Measurements from ENCODE around the gene MEGF8. TPM values are rescaled to one million over a fixed set of nuclear protein-coding genes. Genes with fewer than 3 reads are reported as not detected.

The MEGF8 gene
- total RNA-seq, 1 donor from 2014 or later = 16.4 TPM

DNA sequence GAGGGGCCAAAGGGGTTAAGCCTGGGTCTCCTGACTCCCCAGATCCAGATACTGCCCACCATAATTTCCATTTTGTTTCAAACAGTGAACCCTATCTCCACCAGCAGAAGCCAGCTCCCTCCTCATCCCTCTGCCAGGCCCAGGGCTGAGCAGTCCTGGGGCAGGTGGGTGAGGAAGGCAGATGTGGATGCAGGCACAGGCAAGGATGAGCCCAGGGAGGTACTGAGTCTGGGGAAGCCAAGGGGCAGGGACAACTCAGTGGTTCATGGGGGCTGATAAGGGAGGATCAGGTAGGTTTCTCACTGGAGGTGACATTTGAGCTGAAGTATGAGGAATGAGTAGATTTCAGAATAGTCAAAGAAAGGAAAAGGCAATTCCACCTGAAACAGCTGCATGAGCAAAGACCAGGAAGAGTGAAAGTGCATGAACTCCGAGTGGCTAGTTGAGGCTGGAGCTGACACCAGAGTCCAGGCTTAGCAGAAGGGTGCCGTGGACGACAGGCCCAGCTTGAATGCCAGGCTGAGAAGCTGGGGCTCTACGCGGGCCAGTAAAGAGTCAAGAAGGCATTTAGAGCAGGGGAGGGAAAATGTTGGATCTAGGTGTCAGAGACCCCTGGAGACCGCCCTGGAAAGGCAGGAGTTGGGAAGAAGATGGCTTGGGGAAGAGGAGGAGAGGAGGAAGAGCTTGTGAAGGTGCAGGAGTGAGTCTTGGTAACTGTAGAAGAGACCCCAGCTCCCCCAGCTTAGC lies 46.1 kb upstream of the MEGF8 start:
- H3K4me3 ChIP-seq = peak overlapping the region; percentile 71
- H3K4me1 ChIP-seq = peaks cover 77% of the 10 kb centered on the region
- H3K36me3 ChIP-seq = peaks cover 10% of the 10 kb centered on the region
- peak overlapping the region; percentile 85 for H3K27ac ChIP-seq
- TF ChIP-seq, protein P1, sequence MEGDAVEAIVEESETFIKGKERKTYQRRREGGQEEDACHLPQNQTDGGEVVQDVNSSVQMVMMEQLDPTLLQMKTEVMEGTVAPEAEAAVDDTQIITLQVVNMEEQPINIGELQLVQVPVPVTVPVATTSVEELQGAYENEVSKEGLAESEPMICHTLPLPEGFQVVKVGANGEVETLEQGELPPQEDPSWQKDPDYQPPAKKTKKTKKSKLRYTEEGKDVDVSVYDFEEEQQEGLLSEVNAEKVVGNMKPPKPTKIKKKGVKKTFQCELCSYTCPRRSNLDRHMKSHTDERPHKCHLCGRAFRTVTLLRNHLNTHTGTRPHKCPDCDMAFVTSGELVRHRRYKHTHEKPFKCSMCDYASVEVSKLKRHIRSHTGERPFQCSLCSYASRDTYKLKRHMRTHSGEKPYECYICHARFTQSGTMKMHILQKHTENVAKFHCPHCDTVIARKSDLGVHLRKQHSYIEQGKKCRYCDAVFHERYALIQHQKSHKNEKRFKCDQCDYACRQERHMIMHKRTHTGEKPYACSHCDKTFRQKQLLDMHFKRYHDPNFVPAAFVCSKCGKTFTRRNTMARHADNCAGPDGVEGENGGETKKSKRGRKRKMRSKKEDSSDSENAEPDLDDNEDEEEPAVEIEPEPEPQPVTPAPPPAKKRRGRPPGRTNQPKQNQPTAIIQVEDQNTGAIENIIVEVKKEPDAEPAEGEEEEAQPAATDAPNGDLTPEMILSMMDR (IDR thresholded peaks at IDR 0.05) = no peak
- H3K27me3 ChIP-seq (ENCODE audit: low read depth) = no peaks in the 10 kb centered on the region
- no peaks in the 10 kb centered on the region for H3K9me3 ChIP-seq
- DNase-seq (no peak), ATAC-seq (no peak)
- intact Hi-C loops (cut with DNase I) = no loop called here

DNA sequence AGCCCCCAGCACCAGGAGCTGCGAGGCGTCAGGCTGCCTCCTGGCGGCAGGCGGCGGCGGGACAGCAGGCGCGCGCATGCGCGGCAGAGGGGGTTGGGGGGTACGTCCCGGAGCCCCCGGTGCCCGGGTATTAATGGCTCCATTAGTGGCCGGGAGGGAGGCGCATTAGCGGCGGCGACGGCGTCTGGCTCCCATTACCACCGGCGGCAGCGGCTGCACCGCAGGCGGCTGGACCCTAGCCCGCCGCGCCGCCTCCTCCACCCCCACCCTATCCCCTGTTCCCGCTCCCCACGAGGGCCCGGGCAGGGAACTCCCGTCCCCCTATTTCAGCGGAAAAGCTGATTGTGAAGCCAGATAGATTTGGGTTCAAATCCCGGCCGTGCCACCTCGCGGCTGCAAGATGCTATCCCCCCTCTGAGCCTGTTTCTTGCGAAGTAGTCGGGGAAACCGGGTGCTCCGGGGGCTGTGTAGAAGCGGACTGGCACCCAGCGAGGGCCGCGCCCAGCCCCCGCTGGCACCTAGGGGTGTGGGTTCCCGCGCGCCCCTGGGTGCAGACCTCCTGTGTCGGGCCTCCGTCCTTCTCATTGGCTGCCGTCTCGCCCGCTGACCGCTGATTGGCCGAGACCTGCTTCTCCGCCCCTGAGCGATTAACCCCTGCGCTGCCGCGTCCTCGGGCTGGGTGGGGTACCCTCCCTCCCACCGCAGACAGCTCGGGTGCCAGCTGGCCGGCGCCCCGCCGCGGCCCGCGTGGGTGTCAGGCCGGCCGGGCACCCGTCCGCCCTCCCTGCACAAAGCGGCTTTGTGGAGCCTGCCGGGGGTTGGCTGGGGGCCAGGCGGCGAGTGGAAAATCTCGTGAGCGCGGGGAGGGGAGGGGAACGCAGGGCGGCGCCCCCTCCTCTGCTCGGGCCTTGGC lies 45.3 kb upstream of the MEGF8 start:
- DNase-seq = peak; percentile 89
- Histone ChIP-seq H3K9me3 (no peaks in the 10 kb centered on the region), H3K4me3 (peak overlapping the region; percentile 71), H3K4me1 (peaks cover 76% of the 10 kb centered on the region), H3K36me3 (peaks cover 2% of the 10 kb centered on the region), H3K27me3 (ENCODE audit: low read depth) (no peaks in the 10 kb centered on the region), H3K27ac (peak overlapping the region; percentile 85)
- TF ChIP-seq, protein P1 (IDR thresholded peaks at IDR 0.05) = peak; percentile 94
- intact Hi-C loops (cut with DNase I) = no loop called here
- ATAC-seq = peak; percentile 66 to 75

DNA sequence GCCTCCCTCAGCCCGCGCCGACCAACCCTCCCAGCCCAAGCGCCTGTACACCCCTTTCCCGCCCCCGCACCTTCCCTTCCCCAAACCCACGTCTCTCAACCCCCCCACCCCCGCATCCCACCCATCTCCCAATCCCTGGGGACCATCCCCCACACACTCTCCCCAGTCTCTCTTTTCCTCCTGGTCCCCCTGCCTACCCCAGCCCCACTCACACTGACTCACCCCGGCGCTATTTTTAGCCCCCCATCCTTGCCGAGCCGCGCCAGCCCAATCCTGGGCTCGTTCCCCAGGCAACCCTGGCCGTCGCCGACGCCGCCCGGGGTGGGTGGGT lies 44.7 kb upstream of the MEGF8 start:
- Histone ChIP-seq H3K4me1 (peaks cover 76% of the 10 kb centered on the region), H3K36me3 (no peaks in the 10 kb centered on the region), H3K9me3 (no peaks in the 10 kb centered on the region), H3K27ac (peak overlapping the region; percentile 85), H3K27me3 (ENCODE audit: low read depth) (no peaks in the 10 kb centered on the region), H3K4me3 (peak overlapping the region; percentile 71)
- intact Hi-C loops (cut with DNase I) = no loop called here
- ATAC-seq = peak in 1 of 2 donors; percentile 9
- DNase-seq = no peak
- TF ChIP-seq, protein P1 (IDR thresholded peaks at IDR 0.05) = no peak

DNA sequence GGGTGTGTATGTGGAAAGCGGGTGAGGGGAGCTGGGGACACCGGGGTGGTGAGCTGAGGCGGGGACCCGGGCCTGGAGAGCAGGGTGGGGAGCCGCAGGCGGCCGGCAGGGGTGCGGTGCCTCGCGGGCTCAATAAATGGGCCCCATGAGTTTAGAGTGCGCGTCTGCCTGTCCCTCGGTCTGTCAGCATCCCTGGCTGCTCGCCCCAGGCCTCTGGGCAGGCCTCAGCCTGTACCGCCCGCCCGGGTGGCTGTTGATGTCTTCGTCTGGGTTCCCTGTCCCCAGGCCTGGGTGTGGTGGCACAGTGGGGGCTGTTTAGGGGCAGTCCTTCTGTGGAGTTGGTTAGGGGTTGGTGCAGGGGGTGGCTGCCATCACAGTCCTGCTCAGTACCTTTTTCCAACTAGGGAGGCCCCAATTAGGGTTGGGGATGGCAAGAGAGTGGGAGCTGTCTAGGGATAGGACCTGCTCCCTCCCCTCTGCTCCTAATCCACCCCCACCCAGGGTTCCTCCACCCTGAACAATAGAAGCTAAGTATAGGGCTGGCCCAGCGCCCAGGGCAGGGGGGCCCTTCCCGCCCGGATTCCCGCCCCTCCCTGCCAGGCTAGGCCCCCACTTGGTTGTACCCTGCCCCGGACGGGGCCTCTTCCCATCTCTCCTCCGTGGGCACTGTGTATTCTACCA lies 44.1 kb upstream of the MEGF8 start:
- no peaks in the 10 kb centered on the region for H3K36me3 ChIP-seq
- no peaks in the 10 kb centered on the region for H3K9me3 ChIP-seq
- H3K27me3 ChIP-seq (ENCODE audit: low read depth) = no peaks in the 10 kb centered on the region
- intact Hi-C loops (cut with DNase I) = no loop called here
- DNase-seq = no peak
- peak in 1 of 2 donors; percentile 0 for ATAC-seq
- TF ChIP-seq, protein P1 (IDR thresholded peaks at IDR 0.05) = no peak
- H3K27ac ChIP-seq = peak overlapping the region; percentile 85
- peak overlapping the region; percentile 71 for H3K4me3 ChIP-seq
- H3K4me1 ChIP-seq = peaks cover 76% of the 10 kb centered on the region
